ENCODE results near the gene IGFN1. TPM values are rescaled to one million over a fixed set of nuclear protein-coding genes. Genes with fewer than 3 reads are reported as not detected.

IGFN1 gene
- total and polyA plus RNA-seq, 9 of the 15 experiments (the other 6 are each of a cell fraction or from before 2014, with no cell fraction given): 0.04 TPM; not detected in 8

GRCh38 chr1:201170533-201171062, 20.0 kb upstream of the IGFN1 start (continued):
- TF ChIP-seq ZNF707 (CRISPR knock-in tag; conservative IDR thresholded peaks at IDR 0.05): no peak
- no peak for TF ChIP-seq PTBP1 (IDR thresholded peaks at IDR 0.05; ENCODE audit: low read depth, low read length)
- TF ChIP-seq CCNT2 (IDR thresholded peaks at IDR 0.05; ENCODE audit: borderline replicate concordance, extremely low read depth, insufficient read length, low read depth, low read length): no peak
- no peak for TF ChIP-seq ZNF57 (CRISPR knock-in tag; IDR thresholded peaks at IDR 0.05)
- TF ChIP-seq ZC3H8 (IDR thresholded peaks at IDR 0.05): no peak
- TF ChIP-seq PKNOX1 (IDR thresholded peaks at IDR 0.05): peak; percentile 89
- peak; percentile 54; the same call in 1 of the 2 replicates for TF ChIP-seq LEF1 (IDR thresholded peaks at IDR 0.05)
- TF ChIP-seq IRF2 (CRISPR knock-in tag; IDR thresholded peaks at IDR 0.05): no peak
- TF ChIP-seq ZNF324 (CRISPR knock-in tag; IDR thresholded peaks at IDR 0.05): no peak
- TF ChIP-seq ZBTB12 (CRISPR knock-in tag; IDR thresholded peaks at IDR 0.05): no peak
- TF ChIP-seq FOXM1 (IDR thresholded peaks at IDR 0.05; ENCODE audit: low read depth): no peak
- TF ChIP-seq FOXM1 (CRISPR knock-in tag; IDR thresholded peaks at IDR 0.05; ENCODE audit: low read depth): no peak
- 0 out of 2 replicates have a peak, but pooled peaks have one; percentile 28 for TF ChIP-seq NR2F6 (CRISPR knock-in tag; IDR thresholded peaks at IDR 0.05)
- TF ChIP-seq ZNF76 (CRISPR knock-in tag; IDR thresholded peaks at IDR 0.05; ENCODE audit: borderline replicate concordance): no peak
- no peak for TF ChIP-seq PHB2 (IDR thresholded peaks at IDR 0.05; ENCODE audit: low read depth)
- no peak for TF ChIP-seq ARID2 (IDR thresholded peaks at IDR 0.05)
- TF ChIP-seq RBM34 (IDR thresholded peaks at IDR 0.05; ENCODE audit: borderline replicate concordance, insufficient read depth, low read length): no peak
- TF ChIP-seq ZHX1 (conservative IDR thresholded peaks at IDR 0.05; ENCODE audit: low read length): no peak
- no peak for TF ChIP-seq CEBPZ (IDR thresholded peaks at IDR 0.05; ENCODE audit: borderline replicate concordance, low read depth, low read length)
- TF ChIP-seq CBX3 (IDR thresholded peaks at IDR 0.05; ENCODE audit: borderline replicate concordance in 1 of 2, low read length in 2 of 2): 0 out of 3 replicates have a peak, but pooled peaks of 1 of the 2 experiments have one; percentile 75
- no peak for TF ChIP-seq RHOXF2B (CRISPR knock-in tag; conservative IDR thresholded peaks at IDR 0.05)

Measured in K562 (cell line).